OCI-LY1 (cell line): ENCODE measurements around the gene ZMIZ1.

ENCODE experiments used
- H2AFZ ChIP-seq: fragments of 200-600 bp; sonication (generic), shearing (Covaris generic); 2 replicates; pipeline ENCODE4 v1.6.0; 2014; ENCODE audit warnings: antibody characterized with exemption, mild to moderate bottlenecking, low read length
- H3F3A ChIP-seq: fragments of 200-600 bp; sonication (generic), shearing (Covaris generic); 2 replicates; pipeline ENCODE4 v1.6.0; 2014; ENCODE audit warnings: mild to moderate bottlenecking, antibody characterized with exemption, low read length, moderate library complexity; ENCODE audit not compliant: insufficient read depth
- H3K27ac ChIP-seq: fragments of 200-600 bp; sonication (generic); 2 replicates; pipeline ENCODE4 v1.5.1; 2014; ENCODE audit warnings: low read length, mixed run types, mild to moderate bottlenecking, low read depth; ENCODE audit not compliant: poor library complexity, severe bottlenecking
- H3K27me3 ChIP-seq: fragments of 200-600 bp; sonication (generic); 2 replicates; pipeline ENCODE4 v1.6.0; 2014; ENCODE audit warnings: antibody characterized with exemption, mild to moderate bottlenecking, low read length, moderate library complexity; ENCODE audit not compliant: insufficient read depth
- H3K36me3 ChIP-seq: fragments of 200-600 bp; sonication (generic); 2 replicates; pipeline ENCODE4 v1.6.1; 2014; ENCODE audit warnings: mild to moderate bottlenecking, antibody characterized with exemption, low read length, moderate library complexity, mixed read lengths; ENCODE audit not compliant: insufficient read depth
- H3K4me1 ChIP-seq: fragments of 200-600 bp; sonication (generic); 2 replicates; pipeline ENCODE4 v1.5.1; 2014; ENCODE audit warnings: mild to moderate bottlenecking, low read length, moderate library complexity; ENCODE audit not compliant: insufficient read depth, severe bottlenecking
- H3K4me2 ChIP-seq: fragments of 200-600 bp; sonication (generic), shearing (Covaris generic); 2 replicates; pipeline ENCODE4 v1.6.1; 2014; ENCODE audit warnings: low read length
- H3K4me3 ChIP-seq: fragments of 200-600 bp; sonication (generic); 2 replicates; pipeline ENCODE4 v1.5.1; 2014; ENCODE audit warnings: low read length, low read depth, mild to moderate bottlenecking, mixed read lengths; ENCODE audit not compliant: poor library complexity, severe bottlenecking
- H3K79me2 ChIP-seq: fragments of 200-600 bp; shearing (Covaris generic); 2 replicates; pipeline ENCODE4 v1.6.1; 2016; ENCODE audit warnings: mixed run types, low read length, mixed read lengths; ENCODE audit not compliant: insufficient read depth
- H3K9ac ChIP-seq: fragments of 200-600 bp; sonication (generic), shearing (Covaris generic); 2 replicates; pipeline ENCODE4 v1.6.1; 2014; ENCODE audit warnings: mild to moderate bottlenecking, low read length, mixed read lengths
- H3K9me2 ChIP-seq: fragments of 200-600 bp; sonication (generic), shearing (Covaris generic); 2 replicates; pipeline ENCODE4 v1.6.1; 2014; ENCODE audit warnings: low read depth, mild to moderate bottlenecking, low read length, mixed read lengths
- H3K9me3 ChIP-seq: fragments of 200-600 bp; shearing (Covaris generic); 2 replicates; pipeline ENCODE4 v1.6.1; 2014; ENCODE audit warnings: low read length, mixed read lengths
- H4K20me1 ChIP-seq: fragments of 200-600 bp; sonication (generic), shearing (Covaris generic); 2 replicates; pipeline ENCODE4 v1.6.0; 2016; ENCODE audit warnings: mild to moderate bottlenecking, low read length; ENCODE audit not compliant: insufficient read depth
- CTCF ChIP-seq: fragments of 200-600 bp; sonication (generic), shearing (Covaris generic); IDR thresholded peaks from 2 replicates; pipeline ENCODE4 v1.5.1; 2017; ENCODE audit warnings: mild to moderate bottlenecking, antibody characterized with exemption, low read length, moderate library complexity, mixed read lengths
- EZH2 ChIP-seq: fragments of 200-600 bp; sonication (generic), shearing (Covaris generic); IDR thresholded peaks from 2 replicates; pipeline ENCODE4 v1.8.0; 2017; ENCODE audit warnings: borderline replicate concordance, mixed run types, mild to moderate bottlenecking, antibody characterized with exemption, low read length, moderate library complexity, mixed read lengths

ZMIZ1 gene

GRCh38 chr10:79186486-79187120 lies 117.8 kb downstream of the ZMIZ1 start:
- Histone ChIP-seq H3K9ac (no peak overlapping the region), H3K27ac (no peak overlapping the region), H3K9me2 (no peaks in the 10 kb centered on the region), H3K4me3 (no peak overlapping the region), H4K20me1 (no peaks in the 10 kb centered on the region), H3K4me1 (no peaks in the 10 kb centered on the region), H3K27me3 (no peaks in the 10 kb centered on the region; the same call in 1 of the 2 replicates), H3K9me3 (no peaks in the 10 kb centered on the region), H2AFZ (no peak overlapping the region), H3K36me3 (no peaks in the 10 kb centered on the region), H3K4me2 (no peak overlapping the region), H3F3A (no peaks in the 10 kb centered on the region), H3K79me2 (no peaks in the 10 kb centered on the region)
- TF ChIP-seq EZH2 (no peak), CTCF (no peak)

GRCh38 chr10:79187121-79187940 lies 118.6 kb downstream of the ZMIZ1 start:
- H3K4me2 ChIP-seq, result no peak overlapping the region
- no peaks in the 10 kb centered on the region for H3K9me2 ChIP-seq
- H4K20me1 ChIP-seq, result no peaks in the 10 kb centered on the region
- H3K79me2 ChIP-seq, result no peaks in the 10 kb centered on the region
- no peaks in the 10 kb centered on the region for H3K9me3 ChIP-seq
- no peak overlapping the region for H3K27ac ChIP-seq
- no peak for TF ChIP-seq EZH2
- no peak for TF ChIP-seq CTCF
- no peaks in the 10 kb centered on the region for H3K36me3 ChIP-seq
- H3K9ac ChIP-seq, result no peak overlapping the region
- no peak overlapping the region for H3K4me3 ChIP-seq
- H2AFZ ChIP-seq, result no peak overlapping the region
- no peaks in the 10 kb centered on the region; the same call in 1 of the 2 replicates for H3K27me3 ChIP-seq
- H3K4me1 ChIP-seq, result no peaks in the 10 kb centered on the region
- no peaks in the 10 kb centered on the region for H3F3A ChIP-seq

GRCh38 chr10:79188154-79188965 lies 119.6 kb downstream of the ZMIZ1 start:
- Histone ChIP-seq H3K9ac (no peak overlapping the region), H3K9me3 (no peaks in the 10 kb centered on the region), H3K9me2 (no peaks in the 10 kb centered on the region), H4K20me1 (no peaks in the 10 kb centered on the region), H3K27me3 (no peaks in the 10 kb centered on the region; the same call in 1 of the 2 replicates), H3K4me1 (no peaks in the 10 kb centered on the region), H3K27ac (no peak overlapping the region), H3K36me3 (no peaks in the 10 kb centered on the region), H2AFZ (no peak overlapping the region), H3K4me3 (no peak overlapping the region), H3F3A (no peaks in the 10 kb centered on the region), H3K4me2 (no peak overlapping the region), H3K79me2 (no peaks in the 10 kb centered on the region)
- no peak for TF ChIP-seq EZH2
- TF ChIP-seq CTCF, result no peak
